Measurements from ENCODE around the gene CDKN2C. TPM values are rescaled to one million over a fixed set of nuclear protein-coding genes. Genes with fewer than 3 reads are reported as not detected.
"Not testable (repeated sequence)": the region's sequence is repeated elsewhere in the genome, so short reads cannot be mapped to it uniquely, and the experiment has no call there.

Gene CDKN2C
- total RNA-seq, 2 donors from 2014 or later, result 10.3 to 12.6 TPM

- Histone ChIP-seq H3K4me3 (no peak overlapping the region), H3K4me1 (ENCODE audit: control insufficient read depth in 1 of 2, low read depth in 2 of 2) (no peaks in the 10 kb centered on the region), H3K27me3 (replicated peaks; ENCODE audit: insufficient read depth) (no peaks in the 10 kb centered on the region), H3K36me3 (no peaks in the 10 kb centered on the region), H3K9me3 (no peaks in the 10 kb centered on the region), H3K27ac (no peak overlapping the region)
- DNase-seq (ENCODE audit: low spot score) (no peak), ATAC-seq (ENCODE audit: insufficient number of reproducible peaks, low FRiP score, low read depth) (no peak)
- TF ChIP-seq CTCF (IDR thresholded peaks at IDR 0.05), result no peak
These were observed 22.7 kb downstream of the CDKN2C start for GRCh38 chr1:50992532-50993318.

GRCh38 chr1:50993645-50994044 is 23.6 kb downstream of the CDKN2C start:
- DNase-seq (ENCODE audit: low spot score) (no peak), ATAC-seq (ENCODE audit: insufficient number of reproducible peaks, low FRiP score, low read depth) (no peak)
- Histone ChIP-seq H3K36me3 (no peaks in the 10 kb centered on the region), H3K4me3 (no peak overlapping the region), H3K27ac (no peak overlapping the region), H3K9me3 (no peaks in the 10 kb centered on the region), H3K4me1 (ENCODE audit: control insufficient read depth in 1 of 2, low read depth in 2 of 2) (no peaks in the 10 kb centered on the region), H3K27me3 (replicated peaks; ENCODE audit: insufficient read depth) (no peaks in the 10 kb centered on the region)
- no peak for TF ChIP-seq CTCF (IDR thresholded peaks at IDR 0.05)

DNA sequence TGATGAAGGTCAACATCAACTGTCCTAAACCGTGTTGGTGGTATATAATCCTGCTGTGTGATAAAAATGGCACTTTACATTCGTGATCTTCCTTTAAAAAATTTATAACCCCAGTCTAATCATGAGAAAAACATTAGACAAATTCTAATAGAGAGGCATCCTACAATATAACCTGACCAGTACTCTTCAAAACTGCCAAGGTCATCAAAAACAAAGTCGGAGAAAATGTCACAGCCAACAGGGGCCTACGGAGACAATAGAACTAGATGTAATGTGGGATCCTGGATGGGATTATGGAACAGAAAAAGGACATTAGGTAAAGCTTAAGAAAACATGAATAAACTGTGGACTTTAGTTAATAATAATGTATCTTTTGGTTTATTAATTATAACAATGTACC is 25.0 kb downstream of the CDKN2C start:
- no peaks in the 10 kb centered on the region for H3K36me3 ChIP-seq
- no peak overlapping the region for H3K4me3 ChIP-seq
- no peaks in the 10 kb centered on the region for H3K27me3 ChIP-seq (replicated peaks; ENCODE audit: insufficient read depth)
- DNase-seq (ENCODE audit: low spot score) (no peak), ATAC-seq (ENCODE audit: insufficient number of reproducible peaks, low FRiP score, low read depth) (no peak)
- no peaks in the 10 kb centered on the region for H3K9me3 ChIP-seq
- no peak for TF ChIP-seq CTCF (IDR thresholded peaks at IDR 0.05)
- H3K27ac ChIP-seq, result no peak overlapping the region
- no peaks in the 10 kb centered on the region for H3K4me1 ChIP-seq (ENCODE audit: control insufficient read depth in 1 of 2, low read depth in 2 of 2)

DNA sequence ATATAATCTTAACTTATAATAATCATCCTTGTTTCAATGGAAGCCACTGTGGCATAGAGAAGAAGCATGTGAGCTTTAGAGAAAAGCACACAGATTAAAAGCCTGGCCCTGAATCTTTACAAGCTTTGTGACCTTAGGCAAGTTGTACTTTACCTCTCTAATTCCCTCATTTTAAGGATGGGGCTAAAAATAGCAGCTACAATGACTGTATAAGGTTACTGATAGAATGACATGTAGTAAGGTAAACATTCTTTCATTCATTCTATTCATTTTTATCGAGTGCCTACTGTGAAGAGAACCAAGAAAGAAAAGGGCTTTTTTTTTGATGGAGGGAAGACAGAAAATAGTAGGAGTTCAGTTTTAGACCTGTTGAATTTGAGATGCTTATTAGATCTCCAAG is 25.6 kb downstream of the CDKN2C start:
- Histone ChIP-seq H3K4me3 (no peak overlapping the region), H3K36me3 (no peaks in the 10 kb centered on the region), H3K9me3 (no peaks in the 10 kb centered on the region), H3K4me1 (ENCODE audit: control insufficient read depth in 1 of 2, low read depth in 2 of 2) (no peaks in the 10 kb centered on the region), H3K27ac (no peak overlapping the region), H3K27me3 (replicated peaks; ENCODE audit: insufficient read depth) (no peaks in the 10 kb centered on the region)
- no peak for TF ChIP-seq CTCF (IDR thresholded peaks at IDR 0.05)
- ATAC-seq (ENCODE audit: insufficient number of reproducible peaks, low FRiP score, low read depth), result no peak
- DNase-seq (ENCODE audit: low spot score), result no peak

DNA sequence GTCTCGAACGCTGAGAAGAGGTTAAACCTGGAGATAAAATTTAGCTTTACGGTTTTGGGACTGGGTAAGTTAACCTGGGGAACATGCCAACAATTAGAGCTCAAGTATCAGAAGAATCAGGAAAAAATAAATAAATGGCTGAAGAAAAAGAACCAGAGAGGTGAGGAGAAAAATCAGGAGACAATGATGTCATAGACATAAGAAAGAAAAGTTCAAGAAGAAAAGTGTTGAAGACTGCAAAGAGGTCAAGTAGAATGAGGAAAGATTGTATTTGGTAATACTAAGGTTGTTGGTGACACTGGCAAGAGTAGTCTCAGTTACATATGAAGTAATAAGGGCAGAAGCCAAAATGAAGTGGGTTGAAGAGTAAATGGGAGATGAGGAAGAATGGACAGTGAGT is 26.0 kb downstream of the CDKN2C start:
- H3K27ac ChIP-seq, result no peak overlapping the region
- no peaks in the 10 kb centered on the region for H3K36me3 ChIP-seq
- no peak overlapping the region for H3K4me3 ChIP-seq
- DNase-seq (ENCODE audit: low spot score) (no peak), ATAC-seq (ENCODE audit: insufficient number of reproducible peaks, low FRiP score, low read depth) (no peak)
- no peaks in the 10 kb centered on the region for H3K4me1 ChIP-seq (ENCODE audit: control insufficient read depth in 1 of 2, low read depth in 2 of 2)
- no peaks in the 10 kb centered on the region for H3K27me3 ChIP-seq (replicated peaks; ENCODE audit: insufficient read depth)
- no peak for TF ChIP-seq CTCF (IDR thresholded peaks at IDR 0.05)
- H3K9me3 ChIP-seq, result no peaks in the 10 kb centered on the region

DNA sequence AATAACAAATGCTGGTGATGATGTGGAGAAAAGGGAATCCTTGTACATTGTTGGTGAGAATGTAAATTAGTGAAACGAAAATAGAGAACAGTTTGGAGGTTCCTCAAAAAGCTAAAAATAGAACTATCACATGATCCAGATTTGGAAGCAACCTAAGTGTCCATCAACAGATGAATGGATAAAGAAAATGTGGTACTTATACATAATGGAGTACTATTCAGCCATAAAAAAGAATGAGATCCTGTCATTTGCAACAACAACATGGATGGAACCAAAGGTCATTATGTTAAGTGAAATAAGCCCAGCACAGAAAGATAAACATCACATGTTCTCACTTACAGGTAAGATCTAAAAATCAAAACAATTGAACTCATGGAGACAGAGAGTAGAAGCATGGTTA is 29.3 kb downstream of the CDKN2C start:
- H3K36me3 ChIP-seq; ATAC-seq (ENCODE audit: insufficient number of reproducible peaks, low FRiP score, low read depth); H3K27ac ChIP-seq; H3K9me3 ChIP-seq; DNase-seq (ENCODE audit: low spot score); H3K4me3 ChIP-seq; H3K27me3 ChIP-seq (replicated peaks; ENCODE audit: insufficient read depth); H3K4me1 ChIP-seq (ENCODE audit: control insufficient read depth in 1 of 2, low read depth in 2 of 2): not testable (repeated sequence)

Measured in thoracic aorta (tissue), 2 donors.